ENCODE results near the gene FAM13C.

DNA sequence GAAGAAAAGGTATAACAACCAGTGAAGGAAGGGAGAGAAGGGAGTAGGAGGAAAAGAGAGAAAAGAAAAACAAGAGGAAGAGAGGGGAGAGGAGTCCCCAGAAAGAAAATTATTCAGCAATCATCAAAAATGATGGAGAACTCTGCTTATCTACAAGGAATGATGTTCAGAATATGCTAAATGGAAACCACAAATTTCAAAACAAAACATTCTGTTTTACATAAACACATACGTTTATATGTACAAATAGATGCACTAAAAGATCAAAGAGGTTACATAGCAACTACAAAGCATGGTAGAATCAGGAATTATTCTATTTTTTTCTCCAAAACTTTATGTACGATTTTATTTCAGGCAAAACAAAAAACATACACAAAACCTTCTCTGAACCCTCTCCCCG is 91.9 kb downstream of the FAM13C start:
- TF ChIP-seq, protein P1, sequence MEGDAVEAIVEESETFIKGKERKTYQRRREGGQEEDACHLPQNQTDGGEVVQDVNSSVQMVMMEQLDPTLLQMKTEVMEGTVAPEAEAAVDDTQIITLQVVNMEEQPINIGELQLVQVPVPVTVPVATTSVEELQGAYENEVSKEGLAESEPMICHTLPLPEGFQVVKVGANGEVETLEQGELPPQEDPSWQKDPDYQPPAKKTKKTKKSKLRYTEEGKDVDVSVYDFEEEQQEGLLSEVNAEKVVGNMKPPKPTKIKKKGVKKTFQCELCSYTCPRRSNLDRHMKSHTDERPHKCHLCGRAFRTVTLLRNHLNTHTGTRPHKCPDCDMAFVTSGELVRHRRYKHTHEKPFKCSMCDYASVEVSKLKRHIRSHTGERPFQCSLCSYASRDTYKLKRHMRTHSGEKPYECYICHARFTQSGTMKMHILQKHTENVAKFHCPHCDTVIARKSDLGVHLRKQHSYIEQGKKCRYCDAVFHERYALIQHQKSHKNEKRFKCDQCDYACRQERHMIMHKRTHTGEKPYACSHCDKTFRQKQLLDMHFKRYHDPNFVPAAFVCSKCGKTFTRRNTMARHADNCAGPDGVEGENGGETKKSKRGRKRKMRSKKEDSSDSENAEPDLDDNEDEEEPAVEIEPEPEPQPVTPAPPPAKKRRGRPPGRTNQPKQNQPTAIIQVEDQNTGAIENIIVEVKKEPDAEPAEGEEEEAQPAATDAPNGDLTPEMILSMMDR (IDR thresholded peaks at IDR 0.05): no peak
- no peak for TF ChIP-seq POLR2A (IDR thresholded peaks at IDR 0.05)
